Lung microvascular endothelial cell (primary cell): ENCODE results near the gene FKBP1B. TPM values are rescaled to one million over a fixed set of nuclear protein-coding genes. Genes with fewer than 3 reads are reported as not detected.
A peak's percentile ranks its signal among the peaks of the same experiment; 100 is the strongest.
"Not testable (repeated sequence)": the region's sequence is repeated elsewhere in the genome, so short reads cannot be mapped to it uniquely, and the experiment has no call there.

Experiments used
- DNase-seq, 2 donors: peaks; one replicate each; pipeline versions ENCODE4 v3.0.0 to v3.0.0-alpha.2; 2010; ENCODE audit warnings: low read depth in 2 of 2
- total RNA-seq: library from RNA; depleted of rRNA; stranded (reverse); fragments of >200 nt; gene quantifications from 2 replicates; pipeline ENCODE4 v1.2.1, GENCODE V29; 2014

Gene FKBP1B
- total RNA-seq, 1 donor from 2014 or later = 8.7 TPM

GRCh38 chr2:24100732-24101131 is 51.2 kb downstream of the FKBP1B start:
- DNase-seq = not testable (repeated sequence)

- no peak for DNase-seq
Observed at GRCh38 chr2:24101992-24102391, 52.5 kb downstream of the FKBP1B start.

GRCh38 chr2:24102677-24103076 is 53.1 kb downstream of the FKBP1B start:
- DNase-seq = no peak

GRCh38 chr2:24104110-24104650 is 54.6 kb downstream of the FKBP1B start:
- DNase-seq = no peak

GRCh38 chr2:24104906-24105305 is 55.4 kb downstream of the FKBP1B start:
- peak in 1 of 2 donors; percentile 52 for DNase-seq

- no peak for DNase-seq
Observed at GRCh38 chr2:24105816-24106215, 56.3 kb downstream of the FKBP1B start.

- no peak for DNase-seq
Observed at GRCh38 chr2:24106786-24107185, 57.2 kb downstream of the FKBP1B start.

GRCh38 chr2:24107336-24107735 is 57.8 kb downstream of the FKBP1B start:
- no peak for DNase-seq

- DNase-seq = not testable (repeated sequence)
Observed at GRCh38 chr2:24109431-24109830, 59.9 kb downstream of the FKBP1B start.

- DNase-seq = no peak
Observed at GRCh38 chr2:24110660-24111303, 61.2 kb downstream of the FKBP1B start.

GRCh38 chr2:24111407-24111901 is 61.9 kb downstream of the FKBP1B start:
- DNase-seq = no peak

Other genes with a start within 250 kb of the FKBP1B start
- gene ATAD2B, start 122.6 kb upstream of the FKBP1B start, total RNA-seq = 8.1 and 10.7 TPM in 2 replicates
- 7.4 and 9.5 TPM in 2 replicates for gene UBXN2A, start 109.3 kb upstream of the FKBP1B start, total RNA-seq
- gene MFSD2B, start 39.7 kb upstream of the FKBP1B start, total RNA-seq = under 0.01 TPM in 2 replicates
- 6.1 and 7.1 TPM in 2 replicates for gene WDCP, start 2.4 kb upstream of the FKBP1B start, total RNA-seq
- gene SF3B6, start 26.6 kb downstream of the FKBP1B start, total RNA-seq = 111 and 121 TPM in 2 replicates
- 45.4 and 73.2 TPM in 2 replicates for gene TP53I3, start 35.1 kb downstream of the FKBP1B start, total RNA-seq
- under 0.01 and 0.20 TPM in 2 replicates for gene PFN4, start 73.6 kb downstream of the FKBP1B start, total RNA-seq
- 2.4 and 8.3 TPM in 2 replicates for gene FAM228B, start 73.7 kb downstream of the FKBP1B start, total RNA-seq
- under 0.01 and 0.20 TPM in 2 replicates for gene FAM228A, start 125.3 kb downstream of the FKBP1B start, total RNA-seq